ENCODE measurements around the gene FMN2. TPM values are rescaled to one million over a fixed set of nuclear protein-coding genes. Genes with fewer than 3 reads are reported as not detected.

The FMN2 gene
- total RNA-seq, 1 donor from 2014 or later = 150 TPM

DNA sequence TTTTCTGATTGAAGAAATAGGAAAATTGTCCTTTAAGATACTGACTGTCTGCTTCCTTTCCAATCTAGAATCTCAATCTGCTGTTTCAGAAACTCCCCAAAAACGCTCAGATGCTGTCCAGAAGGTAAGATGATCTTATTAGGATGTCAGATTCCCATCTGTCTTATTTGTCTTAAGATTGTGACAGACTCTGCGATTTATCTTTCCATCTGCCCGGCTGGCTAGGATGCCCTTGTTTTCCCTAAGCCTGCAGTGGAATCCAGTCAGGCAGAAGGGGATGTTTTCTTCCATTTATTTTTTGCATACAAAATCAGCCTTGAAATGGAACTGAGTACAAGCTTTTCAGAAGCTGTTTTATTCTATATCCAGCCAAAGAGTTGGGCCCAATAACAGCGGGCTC is 96.5 kb downstream of the FMN2 start:
- peak overlapping the region; percentile 88 for H3K27ac Mint-ChIP-seq (ENCODE audit: unreplicated experiment)
- H3K36me3 Mint-ChIP-seq (ENCODE audit: unreplicated experiment) = no peaks in the 10 kb centered on the region
- peak overlapping the region; percentile 55 for H3K4me3 Mint-ChIP-seq (ENCODE audit: unreplicated experiment)
- peaks cover 6% of the 10 kb centered on the region for H3K27me3 Mint-ChIP-seq (ENCODE audit: unreplicated experiment)
- peaks cover 26% of the 10 kb centered on the region for H3K4me1 Mint-ChIP-seq (ENCODE audit: low read depth, unreplicated experiment)
- TF ChIP-seq, protein P1, sequence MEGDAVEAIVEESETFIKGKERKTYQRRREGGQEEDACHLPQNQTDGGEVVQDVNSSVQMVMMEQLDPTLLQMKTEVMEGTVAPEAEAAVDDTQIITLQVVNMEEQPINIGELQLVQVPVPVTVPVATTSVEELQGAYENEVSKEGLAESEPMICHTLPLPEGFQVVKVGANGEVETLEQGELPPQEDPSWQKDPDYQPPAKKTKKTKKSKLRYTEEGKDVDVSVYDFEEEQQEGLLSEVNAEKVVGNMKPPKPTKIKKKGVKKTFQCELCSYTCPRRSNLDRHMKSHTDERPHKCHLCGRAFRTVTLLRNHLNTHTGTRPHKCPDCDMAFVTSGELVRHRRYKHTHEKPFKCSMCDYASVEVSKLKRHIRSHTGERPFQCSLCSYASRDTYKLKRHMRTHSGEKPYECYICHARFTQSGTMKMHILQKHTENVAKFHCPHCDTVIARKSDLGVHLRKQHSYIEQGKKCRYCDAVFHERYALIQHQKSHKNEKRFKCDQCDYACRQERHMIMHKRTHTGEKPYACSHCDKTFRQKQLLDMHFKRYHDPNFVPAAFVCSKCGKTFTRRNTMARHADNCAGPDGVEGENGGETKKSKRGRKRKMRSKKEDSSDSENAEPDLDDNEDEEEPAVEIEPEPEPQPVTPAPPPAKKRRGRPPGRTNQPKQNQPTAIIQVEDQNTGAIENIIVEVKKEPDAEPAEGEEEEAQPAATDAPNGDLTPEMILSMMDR (IDR thresholded peaks at IDR 0.05; ENCODE audit: partially characterized antibody, unreplicated experiment) = no peak
- no peak for DNase-seq
- H3K9me3 Mint-ChIP-seq (ENCODE audit: unreplicated experiment) = peaks cover 4% of the 10 kb centered on the region

DNA sequence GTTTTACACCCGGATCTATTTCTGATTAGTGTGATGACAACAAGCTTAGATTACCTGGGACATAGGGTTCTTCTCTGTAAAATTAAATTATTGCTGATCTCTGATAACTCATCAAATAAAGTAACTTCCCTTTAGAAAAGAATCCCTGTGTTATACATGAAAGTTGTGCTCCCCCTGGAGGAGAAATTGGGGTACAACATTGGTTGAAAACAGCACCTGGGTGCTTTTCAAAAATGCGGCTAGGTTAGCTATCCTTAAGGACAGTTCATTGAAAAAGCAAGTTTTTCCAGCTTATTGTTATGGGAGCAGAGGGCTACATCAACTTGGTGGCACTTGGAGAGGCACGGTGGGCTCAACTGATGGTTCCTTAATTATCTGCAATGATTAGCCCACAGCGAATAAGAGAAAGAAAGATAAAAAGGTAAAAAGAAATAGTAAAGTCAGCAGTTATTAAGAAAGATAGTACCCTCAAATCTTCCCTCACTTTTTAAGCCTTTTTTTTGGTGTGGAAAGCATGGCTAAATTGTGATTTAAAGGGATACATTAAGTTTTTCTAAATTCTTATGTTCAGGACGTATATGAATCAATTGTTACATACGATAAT is 97.8 kb downstream of the FMN2 start:
- DNase-seq = no peak
- Mint-ChIP-seq H3K27ac (ENCODE audit: unreplicated experiment) (no peak overlapping the region), H3K4me3 (ENCODE audit: unreplicated experiment) (no peak overlapping the region), H3K27me3 (ENCODE audit: unreplicated experiment) (peaks cover 4% of the 10 kb centered on the region), H3K4me1 (ENCODE audit: low read depth, unreplicated experiment) (peaks cover 26% of the 10 kb centered on the region), H3K9me3 (ENCODE audit: unreplicated experiment) (peaks cover 5% of the 10 kb centered on the region), H3K36me3 (ENCODE audit: unreplicated experiment) (no peaks in the 10 kb centered on the region)
- TF ChIP-seq, protein P1 (IDR thresholded peaks at IDR 0.05; ENCODE audit: partially characterized antibody, unreplicated experiment) = peak; percentile 90

DNA sequence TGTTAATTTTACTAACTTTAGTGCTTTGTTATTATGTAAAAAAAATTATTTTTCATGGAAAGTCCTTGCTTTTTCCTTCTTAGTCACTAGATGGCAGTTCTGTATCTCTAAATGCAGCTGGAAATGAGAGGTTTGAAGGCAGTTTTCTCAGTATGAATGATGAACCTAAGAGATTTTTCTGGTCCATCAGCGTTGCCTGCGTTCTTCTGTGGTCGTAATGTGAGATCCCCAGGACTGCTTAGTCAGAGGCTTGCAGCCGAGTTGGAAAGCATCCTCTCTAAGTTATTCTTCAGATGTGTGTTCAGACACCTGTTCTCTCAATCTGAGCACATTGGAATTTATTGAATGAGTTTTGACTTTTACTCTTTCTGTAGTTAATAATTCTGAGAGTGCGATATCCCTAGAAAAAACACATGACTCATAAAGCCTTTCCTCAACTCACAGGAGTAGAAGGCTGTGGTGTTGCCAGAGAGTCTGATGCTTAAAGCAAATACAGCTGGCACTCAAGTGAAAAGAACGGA is 99.3 kb downstream of the FMN2 start:
- TF ChIP-seq, protein P1 (IDR thresholded peaks at IDR 0.05; ENCODE audit: partially characterized antibody, unreplicated experiment) = peak; percentile 18
- peaks cover 4% of the 10 kb centered on the region for H3K27me3 Mint-ChIP-seq (ENCODE audit: unreplicated experiment)
- H3K4me3 Mint-ChIP-seq (ENCODE audit: unreplicated experiment) = no peak overlapping the region
- DNase-seq = no peak
- peaks cover 6% of the 10 kb centered on the region for H3K9me3 Mint-ChIP-seq (ENCODE audit: unreplicated experiment)
- H3K36me3 Mint-ChIP-seq (ENCODE audit: unreplicated experiment) = no peaks in the 10 kb centered on the region
- no peak overlapping the region for H3K27ac Mint-ChIP-seq (ENCODE audit: unreplicated experiment)
- H3K4me1 Mint-ChIP-seq (ENCODE audit: low read depth, unreplicated experiment) = peaks cover 26% of the 10 kb centered on the region

DNA sequence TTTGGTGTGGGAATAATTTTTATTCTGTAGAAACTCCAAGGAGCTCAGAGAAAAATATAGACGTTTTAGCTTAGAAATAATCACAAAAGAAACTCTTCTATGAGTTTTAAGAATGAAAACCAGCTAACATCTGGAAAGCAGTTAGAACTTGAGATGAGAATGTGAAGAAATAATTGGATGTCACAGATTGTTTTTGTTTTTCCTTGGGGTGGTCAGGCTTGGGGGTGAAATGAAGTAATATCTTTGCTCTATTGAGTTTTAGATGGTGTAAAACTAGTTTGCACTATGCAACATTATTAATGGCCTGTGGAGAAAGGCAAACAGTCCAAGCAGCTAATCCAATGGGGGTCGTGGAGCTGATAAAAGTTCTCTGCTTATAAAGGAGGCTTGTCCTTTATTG is 101.2 kb downstream of the FMN2 start:
- no peaks in the 10 kb centered on the region for H3K36me3 Mint-ChIP-seq (ENCODE audit: unreplicated experiment)

DNA sequence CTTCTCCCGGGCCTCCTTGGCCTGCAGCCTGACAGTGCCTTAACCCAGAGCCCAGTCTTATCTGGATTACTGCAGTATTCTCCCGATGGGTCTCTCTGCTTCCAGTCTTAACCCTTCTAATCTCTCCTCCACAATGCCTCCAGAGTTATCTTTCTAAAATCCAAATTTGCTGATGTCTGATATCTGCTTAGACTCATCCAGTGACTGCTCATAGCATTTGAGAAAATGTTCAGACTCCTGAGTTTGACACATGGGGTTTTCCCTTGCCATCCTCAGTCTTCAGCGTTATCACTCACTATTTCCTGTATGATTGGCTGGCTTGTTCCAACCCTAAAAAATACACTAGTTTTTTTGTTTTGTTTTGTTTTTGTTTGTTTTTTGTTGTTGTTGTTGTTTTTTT is 102.0 kb downstream of the FMN2 start:
- Mint-ChIP-seq H3K27me3 (ENCODE audit: unreplicated experiment) (no peaks in the 10 kb centered on the region), H3K27ac (ENCODE audit: unreplicated experiment) (no peak overlapping the region), H3K36me3 (ENCODE audit: unreplicated experiment) (no peaks in the 10 kb centered on the region), H3K4me3 (ENCODE audit: unreplicated experiment) (no peak overlapping the region), H3K9me3 (ENCODE audit: unreplicated experiment) (peaks cover 3% of the 10 kb centered on the region), H3K4me1 (ENCODE audit: low read depth, unreplicated experiment) (peaks cover 10% of the 10 kb centered on the region)
- TF ChIP-seq, protein P1 (IDR thresholded peaks at IDR 0.05; ENCODE audit: partially characterized antibody, unreplicated experiment) = no peak
- no peak for DNase-seq

More for the DNA sequence above, 101.2 kb downstream of the FMN2 start:
- Mint-ChIP-seq H3K4me1 (ENCODE audit: low read depth, unreplicated experiment) (peaks cover 16% of the 10 kb centered on the region), H3K27ac (ENCODE audit: unreplicated experiment) (no peak overlapping the region), H3K4me3 (ENCODE audit: unreplicated experiment) (no peak overlapping the region), H3K9me3 (ENCODE audit: unreplicated experiment) (peaks cover 6% of the 10 kb centered on the region), H3K27me3 (ENCODE audit: unreplicated experiment) (peaks cover 2% of the 10 kb centered on the region)
- TF ChIP-seq, protein P1 (IDR thresholded peaks at IDR 0.05; ENCODE audit: partially characterized antibody, unreplicated experiment) = no peak
- no peak for DNase-seq
